ENCODE measurements around the gene CRLF3.
"Not testable (repeated sequence)": the region's sequence is repeated elsewhere in the genome, so short reads cannot be mapped to it uniquely, and the experiment has no call there.

CRLF3 gene

DNA sequence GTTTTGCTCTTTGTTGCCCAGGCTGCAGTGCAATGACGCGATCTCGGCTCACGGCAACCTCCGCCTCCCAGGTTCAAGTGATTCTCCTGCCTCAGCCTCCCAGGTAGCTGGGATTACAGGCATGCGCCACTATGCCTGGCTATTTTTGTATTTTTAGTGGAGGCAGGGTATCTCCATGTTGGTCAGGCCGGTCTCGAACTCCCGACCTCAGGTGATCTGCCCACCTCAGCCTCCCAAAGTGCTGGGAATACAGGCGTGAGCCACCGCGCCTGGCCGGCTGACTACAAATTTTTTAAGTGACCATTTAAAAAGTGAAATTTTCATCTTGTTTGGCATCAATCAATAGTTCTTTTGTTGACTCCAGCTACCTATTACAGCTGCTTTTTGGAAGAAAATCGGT, 90.3 kb downstream of the CRLF3 start:
- not testable (repeated sequence) for DNase-seq
